Measurements from ENCODE around the gene TTLL3. TPM values are rescaled to one million over a fixed set of nuclear protein-coding genes. Genes with fewer than 3 reads are reported as not detected.
"Not testable (repeated sequence)": the region's sequence is repeated elsewhere in the genome, so short reads cannot be mapped to it uniquely, and the experiment has no call there.

TTLL3 gene
- total RNA-seq, 1 donor from 2014 or later = 16.5 TPM

GRCh38 chr3:9838856-9839255, 28.8 kb downstream of the TTLL3 start:
- DNase-seq = no peak

DNA sequence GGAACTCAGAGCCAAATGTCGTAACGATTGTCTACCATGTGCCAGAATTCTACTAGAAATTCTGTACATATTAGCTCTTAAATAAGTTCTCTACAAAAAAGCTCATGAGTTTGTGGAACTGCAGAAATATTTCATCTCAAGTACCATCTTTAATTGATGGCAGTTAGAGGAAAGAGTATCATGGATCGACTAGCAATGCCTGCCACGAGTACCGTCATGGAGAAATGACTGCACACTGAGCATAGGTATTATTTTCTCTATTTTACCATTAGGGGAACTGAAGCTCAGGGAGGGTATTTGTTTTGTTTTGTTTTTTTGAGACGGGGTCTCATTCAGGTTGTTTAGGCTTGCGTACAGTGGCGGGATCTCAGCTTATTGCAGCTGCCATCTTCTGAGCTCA, 31.0 kb downstream of the TTLL3 start:
- no peak for DNase-seq

DNA sequence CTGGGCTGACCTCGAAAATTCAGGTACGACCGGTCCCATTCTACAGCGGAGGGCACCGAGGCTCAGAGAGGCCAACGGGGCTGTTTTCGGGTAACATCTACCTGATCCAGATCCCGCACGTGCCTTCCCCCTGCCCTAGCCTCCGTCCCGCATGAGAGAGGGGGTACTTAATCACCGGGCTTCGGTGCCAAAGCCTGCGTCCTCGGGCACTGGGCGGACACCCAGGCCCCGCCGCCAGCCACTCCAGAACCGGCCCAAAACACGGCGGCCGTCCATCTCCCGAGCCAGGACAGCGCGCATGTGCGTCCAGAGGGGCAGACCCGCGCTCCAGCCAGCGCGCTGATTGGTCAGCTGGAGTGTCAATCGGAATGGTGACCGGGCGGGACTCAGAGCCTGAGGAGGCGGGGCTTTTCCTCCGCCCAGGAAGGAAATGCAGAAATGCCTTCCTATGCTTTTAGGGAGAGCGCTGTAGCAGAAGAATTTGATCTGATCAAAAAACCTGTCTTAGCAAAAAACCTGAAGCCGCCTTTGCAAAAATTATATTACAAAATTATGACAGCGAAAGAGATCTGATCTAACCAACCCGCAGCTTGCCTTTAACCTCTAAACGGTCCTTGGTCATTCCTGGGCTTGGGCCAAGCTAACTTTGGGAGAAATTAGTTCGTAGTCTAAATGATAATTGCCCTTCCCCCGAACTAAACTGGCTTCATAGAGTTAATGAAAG, 33.8 kb downstream of the TTLL3 start, which contains the start of gene RPUSD3:
TSS of gene RPUSD3 (minus strand) at position 294 of the 724 bp plus-strand sequence. CDS start at position 276, 18 bp downstream.
- DNase-seq = peak; percentile 96

DNA sequence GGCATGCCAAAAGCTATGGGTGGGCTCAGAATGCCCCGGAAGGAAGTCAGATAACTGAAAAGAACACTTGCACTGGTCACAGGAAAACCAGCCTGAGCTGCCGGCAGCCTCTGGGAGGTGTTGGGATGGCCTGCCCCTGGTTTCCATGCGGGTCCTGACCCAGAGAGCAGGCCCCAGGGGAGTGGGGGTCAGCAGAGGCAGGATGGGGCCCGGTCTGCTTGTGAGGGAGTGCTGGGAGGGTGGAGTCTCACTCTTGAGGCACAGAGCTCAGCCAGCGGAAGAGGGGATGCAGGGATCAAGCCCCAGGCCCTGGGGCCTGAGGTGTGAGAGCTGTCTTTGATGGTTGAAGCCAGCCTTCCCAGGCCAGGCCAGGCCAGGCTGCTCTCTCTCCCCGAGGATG, 36.2 kb downstream of the TTLL3 start:
- DNase-seq = no peak

DNA sequence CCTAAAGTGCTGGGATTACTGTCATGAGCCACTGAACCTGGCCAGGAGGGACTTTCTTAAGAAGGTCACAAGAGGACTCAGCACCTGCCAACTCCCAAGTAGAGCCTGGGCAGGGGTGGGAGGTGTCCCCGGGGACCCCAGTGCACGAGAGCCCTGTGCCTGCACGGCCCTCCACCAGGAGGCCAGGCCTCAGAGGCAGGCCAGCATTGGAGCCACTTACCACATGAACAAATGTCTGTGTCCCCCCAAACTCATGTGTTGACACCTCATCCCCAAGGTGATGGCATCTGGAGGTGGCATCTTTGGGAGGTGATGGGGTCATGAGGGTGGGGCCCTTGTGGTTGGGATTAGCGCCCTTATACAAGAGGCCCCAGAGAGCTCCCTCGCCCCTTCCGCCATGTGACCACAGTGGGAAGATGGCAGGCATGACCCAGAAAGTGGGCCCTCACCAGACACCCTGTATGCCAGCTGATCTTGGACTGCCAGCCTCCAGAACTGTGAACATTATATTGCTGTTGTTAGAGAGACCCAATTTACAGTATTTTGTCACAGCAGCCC, 36.9 kb downstream of the TTLL3 start:
- no peak for DNase-seq

GRCh38 chr3:9847870-9848269, 37.8 kb downstream of the TTLL3 start:
- not testable (repeated sequence) for DNase-seq

DNA sequence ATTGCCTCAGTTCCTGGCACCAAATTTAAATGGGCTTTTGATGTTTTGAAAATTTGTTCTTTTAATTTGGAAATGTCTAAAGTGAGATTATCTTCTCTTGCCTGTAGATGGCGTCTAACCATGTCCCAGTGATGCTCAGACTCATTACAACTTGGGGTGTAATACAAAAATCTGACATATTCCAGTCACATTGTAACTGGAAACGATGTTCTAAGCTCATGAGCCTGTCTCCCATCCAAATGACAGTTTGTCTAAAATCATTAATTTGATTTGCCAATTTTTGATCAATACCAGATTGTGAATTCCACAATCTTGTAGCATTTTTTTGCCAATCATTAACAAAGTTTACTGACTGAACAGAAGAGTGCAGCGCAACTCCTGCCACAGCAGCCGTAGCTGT, 38.8 kb downstream of the TTLL3 start:
- DNase-seq = not testable (repeated sequence)

DNA sequence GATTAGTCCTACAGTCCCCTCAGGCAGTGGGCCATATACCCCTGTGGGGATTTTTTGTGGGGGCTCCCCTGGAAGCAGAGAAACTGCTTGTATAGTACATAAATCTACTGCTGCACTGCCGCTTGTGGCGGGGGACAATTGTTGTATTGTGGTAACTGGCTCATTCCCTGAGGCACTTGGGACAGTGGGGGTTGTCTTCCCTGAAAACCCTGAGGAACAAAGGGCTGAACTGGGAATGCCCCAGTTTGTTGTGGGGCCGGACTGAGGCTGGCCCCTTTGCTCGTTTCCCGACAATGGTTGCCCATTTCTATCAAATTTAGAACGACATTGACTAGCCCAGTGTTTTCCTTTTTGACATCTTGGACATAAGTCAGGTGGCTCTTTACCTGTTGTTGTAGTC, 41.3 kb downstream of the TTLL3 start:
- DNase-seq = not testable (repeated sequence)

GRCh38 chr3:9851926-9852325, 41.9 kb downstream of the TTLL3 start:
- not testable (repeated sequence) for DNase-seq

DNA sequence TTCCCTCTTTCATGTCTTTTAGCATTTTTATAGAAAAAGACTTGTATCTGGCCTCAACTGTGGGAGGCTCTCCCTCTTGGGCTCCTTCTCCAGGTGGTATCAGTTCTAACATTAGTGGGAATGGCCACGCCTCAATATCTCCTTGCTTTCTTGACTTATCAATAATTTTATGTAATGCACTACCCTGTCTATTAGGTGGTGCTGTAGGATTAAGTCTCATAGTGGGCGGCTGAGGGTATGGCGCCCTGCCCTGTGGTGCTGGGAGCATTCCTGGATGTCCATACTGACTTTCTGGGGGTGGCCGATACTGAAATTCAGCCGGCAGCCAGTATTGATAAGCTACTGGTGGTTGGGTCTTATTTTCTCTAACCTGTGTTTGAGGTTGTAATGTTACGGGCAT, 42.5 kb downstream of the TTLL3 start:
- no peak for DNase-seq

- not testable (repeated sequence) for DNase-seq
Measured at GRCh38 chr3:9854291-9854940, 44.4 kb downstream of the TTLL3 start.

- no peak for DNase-seq
Measured at GRCh38 chr3:9855594-9855993, 45.5 kb downstream of the TTLL3 start.

GRCh38 chr3:9859530-9860025, 49.5 kb downstream of the TTLL3 start:
- no peak for DNase-seq

- no peak for DNase-seq
Measured at GRCh38 chr3:9861201-9861600, 51.1 kb downstream of the TTLL3 start.

DNA sequence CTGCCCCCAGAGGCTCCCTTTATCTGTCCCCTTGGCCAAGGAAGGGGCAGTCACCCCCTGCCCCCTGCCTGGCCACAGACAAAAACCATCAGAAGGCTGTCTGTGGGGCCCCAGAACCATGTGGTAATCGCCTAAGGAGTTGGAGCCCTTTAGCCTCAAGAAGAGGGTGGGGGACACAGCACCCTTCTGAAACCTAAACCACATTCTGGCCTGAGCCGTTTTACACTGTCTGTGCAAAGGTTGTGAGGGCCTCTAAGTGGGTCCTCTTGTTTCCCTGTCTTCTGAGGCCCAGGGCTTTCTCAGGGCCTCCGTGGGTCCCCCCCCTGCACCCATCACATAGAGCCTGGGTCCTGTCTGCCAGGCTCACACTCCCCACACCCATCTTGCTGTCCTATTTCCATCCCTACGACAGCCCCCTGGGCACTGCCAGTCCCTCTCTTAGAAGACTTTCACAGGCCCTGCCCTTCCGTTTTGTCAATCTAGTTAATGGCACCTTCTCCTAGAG, 51.6 kb downstream of the TTLL3 start:
- no peak for DNase-seq

DNA sequence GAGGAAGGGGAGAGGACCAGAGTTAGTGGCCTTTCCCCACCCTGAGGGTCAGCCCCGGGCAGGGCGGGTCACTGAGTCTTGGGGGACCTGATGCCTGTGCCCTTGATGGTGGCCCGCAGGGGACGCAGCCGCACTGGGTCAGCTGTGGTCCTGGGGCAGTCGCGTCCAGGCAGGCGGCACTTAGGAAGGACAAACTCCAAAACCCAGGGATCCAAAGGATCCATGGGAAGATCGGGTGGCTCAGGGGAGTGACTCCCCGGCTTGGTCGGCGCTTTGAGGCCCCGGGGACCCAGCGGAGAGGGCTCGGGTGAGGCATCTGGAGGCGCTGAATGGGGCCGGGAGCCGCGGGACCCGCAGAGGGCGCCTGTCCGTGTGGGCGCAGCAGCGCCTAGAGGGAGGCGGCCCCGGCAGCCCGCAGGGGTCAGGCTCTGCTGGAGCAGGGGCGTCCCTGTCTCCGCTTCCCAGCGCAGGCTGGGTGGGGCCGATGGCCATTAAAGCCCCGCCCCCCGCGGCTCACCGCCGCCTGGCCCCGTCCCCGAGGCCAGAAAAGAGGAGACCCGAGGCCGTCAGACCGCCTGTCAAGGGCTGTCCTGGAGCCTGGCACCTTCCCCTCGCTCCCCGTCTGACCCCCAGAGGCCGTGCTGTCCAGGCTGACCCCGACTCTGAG, 52.5 kb downstream of the TTLL3 start:
- DNase-seq = no peak

DNA sequence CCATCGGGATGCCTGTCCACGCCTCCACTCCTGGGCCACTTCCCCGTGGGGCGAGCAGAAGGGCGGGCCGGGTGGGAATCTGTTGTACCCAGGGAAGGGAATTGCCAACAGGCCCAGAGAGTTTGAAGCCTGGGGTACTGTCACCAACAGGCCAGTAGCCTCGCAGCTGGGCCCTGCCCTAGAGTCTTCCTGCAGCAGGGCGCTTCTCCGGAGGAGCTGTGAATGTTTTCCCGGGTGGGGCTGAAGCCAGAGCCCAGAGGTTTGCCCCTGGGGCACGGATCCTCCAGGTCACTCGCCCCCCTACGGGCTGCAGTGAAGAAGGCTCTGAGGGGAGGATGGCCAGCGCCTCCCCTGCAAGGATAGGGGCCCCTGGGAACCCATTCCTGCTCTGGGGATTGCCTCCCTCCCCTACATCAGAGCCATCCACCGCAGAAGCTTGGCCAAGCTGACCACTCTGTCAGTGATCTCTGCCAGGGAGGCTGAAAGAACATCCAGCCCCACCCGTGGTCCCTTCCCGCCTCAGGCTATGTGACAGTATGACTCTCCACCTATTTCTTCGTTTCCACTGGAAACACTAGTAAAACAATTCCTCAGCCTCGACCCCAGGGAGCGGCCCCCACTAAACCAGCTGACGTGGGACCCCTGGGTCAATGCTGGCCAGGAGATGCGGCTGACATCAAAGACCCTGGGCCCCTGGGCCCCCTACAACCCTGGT, 53.2 kb downstream of the TTLL3 start:
- no peak for DNase-seq

DNA sequence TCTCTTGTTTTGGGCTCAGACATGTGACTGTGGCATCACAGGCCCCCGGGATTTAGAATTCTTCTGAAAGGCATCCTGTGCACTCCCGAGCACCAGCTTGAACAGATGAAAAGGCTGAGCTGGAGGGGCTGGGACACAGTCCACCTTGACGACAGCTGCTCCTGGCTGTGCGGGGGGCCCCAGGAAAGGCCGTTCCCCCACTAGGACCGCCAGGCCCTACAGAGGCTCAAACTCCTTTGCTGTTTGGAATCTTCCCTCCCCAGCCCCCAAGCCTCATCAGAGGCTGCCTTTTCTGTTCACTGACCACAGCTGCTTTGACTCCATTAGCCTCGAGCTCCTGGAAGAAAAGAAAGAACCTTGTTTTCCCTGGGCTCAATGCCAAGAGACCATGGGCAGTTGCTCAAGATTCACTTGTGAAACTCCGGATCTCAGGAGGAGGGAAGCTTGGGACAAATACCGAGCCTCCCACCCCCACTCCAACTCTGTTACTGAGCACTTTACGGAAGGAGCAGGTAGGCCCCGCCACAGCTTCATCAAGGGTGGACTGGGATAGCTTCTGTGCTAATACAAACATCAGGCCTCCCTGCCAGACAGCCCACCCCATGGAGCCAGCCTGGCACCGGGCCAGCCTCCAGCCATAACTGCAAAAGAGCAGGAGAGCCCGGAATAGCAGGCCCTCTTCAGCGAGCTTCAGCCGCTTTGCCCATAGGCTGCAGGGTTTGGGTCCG, 54.3 kb downstream of the TTLL3 start:
- DNase-seq = peak; percentile 11

DNA sequence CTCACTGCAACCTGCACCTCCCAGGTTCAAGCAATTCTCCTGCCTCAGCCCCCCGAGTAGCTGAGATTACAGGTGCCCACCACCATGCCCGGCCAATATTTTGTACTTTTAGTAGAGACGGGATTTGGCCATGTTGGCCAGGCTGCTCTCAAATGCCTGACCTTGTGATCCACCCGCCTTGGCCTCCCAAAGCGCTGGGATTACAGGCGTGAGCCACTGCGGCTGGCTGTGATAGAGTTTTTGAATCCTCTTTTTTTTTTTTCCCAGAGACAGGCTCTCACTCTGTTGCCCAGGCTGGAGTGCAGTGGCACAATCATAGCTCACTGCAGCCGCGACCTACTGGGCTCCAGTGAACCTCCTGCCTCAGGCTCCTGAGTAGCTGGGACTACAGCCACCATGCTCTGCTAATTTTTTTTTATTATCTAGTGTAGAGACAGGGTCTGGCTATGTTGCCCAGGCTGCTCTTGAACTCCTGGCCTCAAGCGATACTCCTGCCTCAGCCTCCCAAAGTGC, 55.1 kb downstream of the TTLL3 start:
- not testable (repeated sequence) for DNase-seq

DNA sequence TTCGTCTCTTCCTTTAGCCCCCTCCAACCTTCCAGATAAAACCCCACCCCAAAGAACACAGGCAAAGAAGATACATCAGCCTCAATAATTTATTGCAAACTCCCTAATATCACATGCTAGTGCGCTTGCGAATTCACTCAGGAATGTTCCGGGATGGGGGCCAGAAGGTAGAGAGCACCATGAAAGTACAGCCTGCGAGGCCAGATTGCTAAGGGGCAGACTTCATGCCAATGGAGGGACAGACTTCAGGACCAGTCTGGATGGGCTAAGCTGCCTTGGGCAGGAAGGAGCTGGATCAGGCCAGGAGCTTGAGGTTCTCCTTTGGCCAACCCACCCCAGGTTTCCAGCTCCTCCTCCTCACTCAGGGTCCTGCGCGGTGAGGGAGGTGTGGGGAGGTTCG, 56.6 kb downstream of the TTLL3 start:
- DNase-seq = no peak

DNA sequence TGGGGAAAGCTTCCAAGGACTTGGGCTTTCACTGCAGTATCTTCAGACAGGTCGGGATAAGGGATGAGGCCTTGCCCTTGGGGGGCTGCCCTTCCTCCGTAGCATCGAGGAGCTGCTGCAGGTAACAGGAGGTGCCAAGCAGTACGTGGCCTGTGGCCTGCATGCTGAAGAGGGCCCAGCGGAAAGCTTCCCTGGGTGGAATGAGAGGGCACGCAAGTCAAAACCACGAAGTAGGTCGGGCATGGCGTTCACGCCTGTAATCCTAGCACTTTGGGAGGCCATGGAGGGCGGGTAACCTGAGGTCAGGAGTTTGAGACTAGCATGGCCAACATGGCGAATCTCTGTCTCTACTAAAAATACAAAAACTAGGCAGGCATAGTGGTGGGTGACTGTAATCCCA, 57.0 kb downstream of the TTLL3 start:
- no peak for DNase-seq
